KBM-7 (cell line): Measurements from ENCODE around the gene BANK1.

ENCODE experiments used
- DNase-seq: peaks from one replicate; pipeline ENCODE4 v3.0.0-alpha.2; 2015
- in situ Hi-C: fragments of 300-500 bp; cut with MboI; formaldehyde crosslinking; loops from 2 replicates; pipeline ENCODE4 v1.14.3; 2020; ENCODE audit warnings: low sequenced_read_pairs, low pct_unique_long_range_greater_than_20kb, mixed read lengths

Gene BANK1, protein sequence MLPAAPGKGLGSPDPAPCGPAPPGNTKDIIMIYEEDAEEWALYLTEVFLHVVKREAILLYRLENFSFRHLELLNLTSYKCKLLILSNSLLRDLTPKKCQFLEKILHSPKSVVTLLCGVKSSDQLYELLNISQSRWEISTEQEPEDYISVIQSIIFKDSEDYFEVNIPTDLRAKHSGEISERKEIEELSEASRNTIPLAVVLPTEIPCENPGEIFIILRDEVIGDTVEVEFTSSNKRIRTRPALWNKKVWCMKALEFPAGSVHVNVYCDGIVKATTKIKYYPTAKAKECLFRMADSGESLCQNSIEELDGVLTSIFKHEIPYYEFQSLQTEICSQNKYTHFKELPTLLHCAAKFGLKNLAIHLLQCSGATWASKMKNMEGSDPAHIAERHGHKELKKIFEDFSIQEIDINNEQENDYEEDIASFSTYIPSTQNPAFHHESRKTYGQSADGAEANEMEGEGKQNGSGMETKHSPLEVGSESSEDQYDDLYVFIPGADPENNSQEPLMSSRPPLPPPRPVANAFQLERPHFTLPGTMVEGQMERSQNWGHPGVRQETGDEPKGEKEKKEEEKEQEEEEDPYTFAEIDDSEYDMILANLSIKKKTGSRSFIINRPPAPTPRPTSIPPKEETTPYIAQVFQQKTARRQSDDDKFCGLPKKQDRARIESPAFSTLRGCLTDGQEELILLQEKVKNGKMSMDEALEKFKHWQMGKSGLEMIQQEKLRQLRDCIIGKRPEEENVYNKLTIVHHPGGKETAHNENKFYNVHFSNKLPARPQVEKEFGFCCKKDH

DNA sequence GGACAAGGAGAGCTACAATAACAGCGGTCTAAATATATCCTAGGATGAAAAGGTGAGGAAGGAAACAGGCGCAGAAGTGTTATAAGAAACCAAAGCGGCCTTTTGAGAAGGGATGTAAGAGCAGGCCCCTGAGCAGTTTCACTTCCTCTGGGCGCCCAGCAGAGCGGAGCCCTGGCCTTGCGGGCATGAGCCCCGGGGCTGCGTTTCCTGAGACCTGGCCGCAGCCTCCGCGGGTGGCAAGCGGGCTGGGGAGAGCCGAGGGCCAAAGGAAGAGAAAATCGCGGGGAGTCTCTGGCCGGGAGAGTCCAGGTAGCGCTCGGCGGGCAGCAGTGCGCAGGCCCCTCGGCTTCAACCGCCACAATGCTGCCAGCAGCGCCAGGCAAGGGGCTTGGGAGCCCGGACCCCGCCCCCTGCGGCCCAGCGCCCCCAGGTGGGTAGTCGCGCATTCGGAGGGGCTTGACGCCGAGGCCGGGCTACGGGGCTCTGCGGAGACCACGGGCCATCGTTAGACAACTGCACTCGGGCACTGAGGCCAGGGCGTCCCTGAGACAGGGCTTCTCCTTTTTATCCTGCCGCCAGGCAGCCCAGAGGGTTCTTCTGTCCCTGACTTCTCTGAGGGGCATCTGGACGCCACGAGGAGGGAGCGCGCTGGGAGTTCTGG is at the start of gene BANK1:
BANK1 (plus strand) TSS at position 210 of the 661 bp plus-strand sequence; CDS start at position 361, 151 bp downstream.
- in situ Hi-C loops: no loop called here
- DNase-seq: peak; percentile 80

DNA sequence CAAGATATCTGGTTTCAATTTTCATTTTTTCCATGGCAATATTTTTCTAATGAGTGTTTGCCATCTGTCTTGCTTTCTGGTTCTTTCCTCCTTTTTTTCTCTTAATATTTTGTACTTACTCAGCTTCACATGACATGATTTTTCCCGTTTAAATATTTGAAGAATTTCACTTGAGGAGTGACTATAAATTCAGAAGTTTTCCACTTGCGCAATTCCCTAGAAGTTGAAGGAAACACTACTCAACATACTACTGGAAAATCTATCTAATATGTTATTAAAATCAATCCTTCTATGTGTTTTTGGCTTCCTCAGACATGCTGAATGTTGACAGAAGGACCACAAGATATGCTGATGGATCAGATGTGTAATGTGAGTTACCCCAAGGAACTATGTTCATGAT is 36.8 kb upstream of the BANK1 start:
- no peak for DNase-seq
- in situ Hi-C loops: no loop called here

DNA sequence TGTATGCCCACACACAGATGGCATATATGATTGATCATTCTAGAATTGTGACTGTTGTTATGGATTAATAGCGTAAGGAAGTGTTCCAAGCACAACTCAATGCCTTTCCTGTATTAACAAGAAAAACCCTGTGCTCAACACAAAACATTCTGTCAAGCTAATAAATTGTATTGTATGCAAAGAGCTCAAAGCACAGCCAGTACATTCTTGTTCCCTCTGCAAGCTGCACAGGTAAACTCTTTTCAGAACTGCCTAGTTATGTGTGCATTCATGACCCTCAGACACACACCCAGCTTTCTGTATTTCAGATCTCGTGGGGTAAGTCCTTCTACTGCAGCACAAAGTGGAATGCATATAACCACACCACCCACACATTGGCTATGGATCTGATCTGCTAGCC is 34.3 kb upstream of the BANK1 start:
- DNase-seq: no peak
- in situ Hi-C loops: no loop called here

DNA sequence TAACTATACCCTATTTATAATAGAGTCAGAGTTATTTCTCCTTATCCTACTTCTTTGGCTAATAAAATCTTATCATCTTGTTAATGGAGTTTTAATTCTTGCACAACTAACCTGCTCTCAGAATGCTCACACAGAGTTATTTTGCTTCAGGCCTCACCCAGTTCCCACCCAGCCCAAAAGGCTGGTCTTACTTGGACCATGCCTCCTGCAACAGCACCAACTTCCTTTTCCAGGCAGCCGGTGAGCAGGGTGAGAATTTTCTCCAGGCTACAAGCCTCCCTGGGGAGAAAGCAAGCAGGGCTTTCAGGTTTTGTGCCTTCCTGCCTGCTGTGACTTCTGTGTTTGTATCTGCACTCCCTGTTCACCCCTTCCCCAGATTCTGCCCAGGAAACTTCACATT is 29.1 kb upstream of the BANK1 start:
- DNase-seq: no peak
- in situ Hi-C loops: no loop called here

DNA sequence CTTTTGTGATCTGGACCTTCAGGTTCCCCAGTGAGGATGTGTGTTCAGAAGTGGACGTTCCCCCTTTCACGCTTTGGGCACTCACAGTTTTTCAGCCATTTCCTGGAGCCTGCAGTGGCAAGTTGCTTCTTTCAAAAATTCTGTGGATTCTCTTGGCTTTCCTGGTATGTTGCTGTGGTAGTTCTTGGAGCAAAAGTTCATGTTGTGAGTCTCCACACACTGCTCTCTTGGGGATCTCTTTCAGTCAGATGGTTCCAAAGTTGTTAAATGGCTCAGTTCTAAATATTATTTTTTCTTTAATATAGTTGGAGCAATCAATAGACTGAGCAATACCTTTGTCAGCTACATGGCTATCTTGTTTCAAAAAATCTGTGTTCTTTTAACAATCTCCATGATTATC is 28.5 kb upstream of the BANK1 start:
- DNase-seq: no peak
- in situ Hi-C loops: no loop called here

DNA sequence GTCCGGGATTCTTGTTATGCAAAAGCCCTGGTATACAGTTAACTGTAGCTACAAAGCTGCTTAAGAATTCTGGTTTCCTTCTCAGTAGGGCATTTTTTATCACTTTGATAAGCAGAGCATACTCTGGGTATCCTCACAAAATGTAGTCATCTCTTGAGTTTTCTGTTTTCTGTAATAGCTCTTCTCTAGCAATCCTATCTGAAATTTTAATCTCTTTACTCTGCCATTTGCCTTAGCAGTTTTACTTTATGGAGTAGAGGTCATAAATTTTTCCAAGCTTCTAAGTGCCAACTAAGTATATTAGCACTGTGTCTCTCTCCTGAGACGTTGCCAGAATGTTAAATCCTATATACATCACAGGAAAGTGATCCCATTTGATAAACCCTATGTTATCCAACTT is 28.0 kb upstream of the BANK1 start:
- no peak for DNase-seq
- in situ Hi-C loops: no loop called here

DNA sequence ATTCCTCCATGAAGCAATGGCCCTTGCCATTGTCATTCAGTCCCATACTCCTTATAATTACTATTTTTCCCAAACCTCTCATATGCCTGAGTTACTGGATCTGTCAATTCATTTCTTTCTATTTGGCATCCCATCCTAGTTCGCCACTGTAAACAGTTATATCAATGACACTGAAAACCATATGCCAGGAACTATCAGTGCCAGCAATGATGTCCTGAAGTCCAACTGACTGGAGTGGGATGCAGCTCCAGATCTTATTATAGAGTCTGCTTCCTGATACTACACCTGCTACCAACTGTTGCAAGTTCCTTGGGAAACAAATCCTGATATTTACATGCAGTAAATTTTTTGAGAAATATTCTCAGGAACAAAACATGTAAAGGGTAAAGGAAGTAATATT is 27.0 kb upstream of the BANK1 start:
- no peak for DNase-seq

DNA sequence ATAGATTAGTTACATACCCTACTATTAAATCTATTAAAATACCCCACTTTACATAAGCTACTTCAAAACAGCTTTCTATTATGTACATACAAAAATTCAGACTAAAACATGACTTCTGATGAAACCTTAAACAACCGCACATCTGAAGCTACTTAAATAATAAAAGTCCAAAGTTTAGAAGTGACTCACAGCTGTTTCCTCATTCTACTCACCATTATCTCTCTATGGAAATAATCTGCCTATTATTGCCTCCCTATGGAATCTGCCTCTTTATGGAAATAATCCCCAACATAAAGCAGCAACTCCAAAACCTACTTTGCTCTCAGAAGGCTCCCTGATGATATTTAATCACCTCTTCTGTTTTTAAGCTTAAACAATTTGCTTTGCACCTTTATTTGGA is 15.7 kb upstream of the BANK1 start:
- DNase-seq: no peak
- in situ Hi-C loops: no loop called here

More for the DNA sequence above, 27.0 kb upstream of the BANK1 start:
- in situ Hi-C loops: no loop called here

DNA sequence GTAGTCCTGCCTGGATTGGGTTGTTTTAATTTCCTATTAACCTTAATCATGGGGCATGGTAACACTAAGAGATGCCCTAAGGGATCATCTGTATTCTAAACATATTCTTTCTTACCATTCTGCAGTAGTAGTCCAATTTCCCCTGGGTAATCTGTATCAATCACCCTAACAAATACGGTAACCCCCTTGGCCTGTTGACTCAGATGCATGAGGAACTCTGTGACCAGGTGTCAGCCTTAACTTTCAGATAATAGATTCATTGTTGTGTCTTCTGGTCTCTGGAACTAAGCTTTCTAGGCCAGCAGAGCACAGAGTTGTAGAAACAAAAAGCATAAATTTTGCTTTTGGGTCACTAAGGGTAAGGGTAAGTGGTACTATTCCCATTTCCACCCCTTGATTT is 13.1 kb upstream of the BANK1 start:
- DNase-seq: no peak
- in situ Hi-C loops: no loop called here

DNA sequence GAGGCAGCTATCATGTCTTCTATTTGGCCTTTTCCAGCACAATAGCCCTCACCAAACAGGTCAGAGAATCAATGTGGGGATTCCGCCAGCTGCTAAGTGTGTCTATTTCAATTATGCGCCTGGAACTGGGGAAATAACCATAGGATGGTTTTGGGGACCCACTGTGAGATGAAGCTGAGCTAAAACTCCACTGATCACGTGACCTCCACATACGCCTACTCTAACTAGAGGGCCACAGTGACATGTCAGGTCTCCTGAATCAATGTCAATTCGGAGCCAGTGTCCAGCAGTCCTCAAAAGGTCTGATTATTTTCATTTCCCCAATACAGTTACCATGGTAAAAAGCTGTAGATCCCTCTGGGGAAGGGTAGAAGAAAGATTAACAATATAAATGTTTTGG is 10.2 kb upstream of the BANK1 start:
- in situ Hi-C loops: no loop called here
- DNase-seq: no peak

DNA sequence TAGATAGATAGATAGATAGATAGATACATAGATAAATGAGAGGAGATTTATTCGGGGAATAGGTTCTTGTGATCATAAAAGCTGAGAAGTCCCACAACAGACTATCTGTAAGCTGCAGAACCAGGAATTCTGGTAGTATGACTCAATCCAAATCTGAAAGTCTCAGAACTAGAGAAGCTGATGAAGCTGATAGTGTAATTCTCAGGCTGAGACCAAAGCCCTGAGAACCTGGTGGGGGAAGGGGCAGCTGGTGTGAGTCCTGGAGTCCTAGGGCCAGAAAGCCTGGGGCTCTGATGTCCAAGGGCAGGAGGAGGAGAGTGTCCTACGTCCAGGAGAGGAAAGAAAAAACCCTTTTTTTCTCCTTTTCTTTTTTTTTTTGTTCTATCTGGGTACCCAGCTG is 8.0 kb upstream of the BANK1 start:
- in situ Hi-C loops: no loop called here
- no peak for DNase-seq

DNA sequence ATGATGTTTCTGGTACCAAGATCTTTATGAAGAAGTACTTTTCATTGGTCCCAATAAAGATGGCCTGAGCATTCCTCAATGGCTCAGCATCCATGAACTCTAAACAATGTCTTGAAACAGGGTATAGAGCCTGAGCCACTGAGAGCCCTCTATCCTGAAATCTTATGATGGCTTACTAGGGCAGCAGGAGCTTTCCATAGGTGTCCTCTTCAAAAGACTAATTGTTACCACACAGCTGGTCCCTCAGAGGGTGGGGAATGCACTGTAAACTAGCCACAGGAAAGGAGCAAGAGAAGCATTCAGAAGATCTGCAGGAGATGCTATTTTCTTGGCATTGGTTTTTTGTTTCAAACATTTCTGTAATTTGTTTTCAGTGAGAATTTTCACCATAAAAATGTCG is 5.6 kb upstream of the BANK1 start:
- in situ Hi-C loops: no loop called here
- no peak for DNase-seq

DNA sequence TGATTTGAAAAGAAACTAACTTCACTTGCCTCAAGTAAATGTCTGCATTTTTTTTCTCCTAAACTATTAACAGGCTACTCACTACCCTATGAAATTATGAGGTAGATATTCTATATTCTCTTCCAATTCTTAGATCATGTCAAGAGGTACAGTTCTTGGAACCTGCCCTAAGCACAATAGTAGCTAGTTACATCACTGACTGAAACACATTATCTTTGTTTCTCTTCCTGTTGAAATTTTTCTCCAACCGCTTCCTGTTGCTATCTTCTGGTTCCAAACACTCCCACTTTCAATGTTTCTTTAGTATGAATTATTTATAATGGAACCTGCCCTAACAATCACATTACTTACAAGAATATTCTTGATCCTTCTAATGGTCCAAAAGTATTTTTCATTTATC is 5.0 kb upstream of the BANK1 start:
- in situ Hi-C loops: no loop called here
- peak; percentile 7 for DNase-seq

DNA sequence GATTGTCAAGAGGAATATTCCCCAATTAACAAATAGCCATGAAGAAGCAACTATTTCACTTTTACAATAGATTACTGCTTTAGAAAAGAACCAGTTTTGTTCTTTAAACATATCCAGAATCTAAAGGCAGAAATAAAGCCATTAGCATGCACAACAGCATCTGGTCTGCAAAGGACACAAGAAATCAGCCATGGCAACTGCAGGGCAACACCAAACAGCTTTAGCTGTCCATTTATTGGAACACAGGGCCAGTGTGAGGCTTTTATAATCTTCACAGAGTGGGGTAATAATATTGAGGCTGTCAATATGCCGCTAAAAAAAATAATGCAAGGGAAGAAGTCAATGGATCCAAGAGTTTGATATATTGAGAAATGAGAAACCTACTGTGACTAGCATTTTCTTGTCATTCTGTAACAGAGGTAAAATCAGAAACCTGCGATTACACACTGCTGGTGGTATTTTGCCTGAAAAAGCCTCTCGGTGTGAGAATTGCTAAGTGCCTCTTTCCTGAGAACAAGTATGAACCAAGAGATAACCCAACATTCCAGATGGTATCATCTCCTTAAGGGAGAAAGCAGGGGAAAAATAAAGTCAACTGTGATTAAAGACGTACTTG is 2.7 kb upstream of the BANK1 start:
- DNase-seq: no peak
- in situ Hi-C loops: no loop called here

DNA sequence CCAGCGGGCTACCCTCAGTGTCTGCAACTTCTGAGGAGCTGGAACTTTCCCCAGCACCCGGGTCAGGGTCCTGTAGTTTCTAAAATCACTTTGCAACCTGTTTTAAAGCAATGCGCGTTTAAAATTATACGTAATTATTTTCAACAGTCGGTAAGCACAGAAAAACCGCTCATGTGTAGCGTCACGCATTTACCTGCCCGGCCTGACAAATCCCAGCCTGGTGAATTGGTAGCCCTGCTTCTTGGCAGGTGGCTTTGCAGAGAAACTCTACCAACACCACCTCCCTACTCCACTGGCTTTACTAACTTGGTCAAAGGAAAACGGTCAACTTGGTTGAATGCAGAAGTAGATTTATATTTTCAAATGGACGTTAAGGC is 640 bp downstream of the BANK1 start:
- DNase-seq: no peak
- in situ Hi-C loops: no loop called here

DNA sequence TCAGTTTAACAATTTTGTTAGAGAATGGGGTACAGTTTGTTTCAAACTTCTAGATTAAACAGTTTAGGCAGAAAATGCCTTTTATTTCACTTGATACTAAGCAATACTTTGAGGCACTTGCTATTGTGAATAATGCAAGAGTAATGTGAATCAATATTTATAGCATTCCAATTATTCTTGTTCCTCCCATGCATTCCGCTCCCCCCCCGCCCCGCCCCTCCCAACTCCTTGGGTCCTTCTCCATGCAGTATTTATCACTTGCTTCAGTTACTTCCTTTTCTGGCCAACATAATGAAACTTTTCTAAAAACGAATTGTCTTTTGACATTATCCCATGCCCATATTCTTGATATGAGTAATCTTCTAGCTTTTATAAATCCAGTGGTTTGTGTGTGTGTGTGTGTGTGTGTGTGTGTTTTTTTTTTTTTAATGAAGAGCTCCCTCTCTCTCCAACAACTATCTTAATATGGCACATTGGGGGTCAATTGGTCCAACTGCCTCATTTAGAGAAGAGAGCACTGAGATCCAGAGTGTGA is 1.6 kb downstream of the BANK1 start:
- DNase-seq: no peak
- in situ Hi-C loops: no loop called here

DNA sequence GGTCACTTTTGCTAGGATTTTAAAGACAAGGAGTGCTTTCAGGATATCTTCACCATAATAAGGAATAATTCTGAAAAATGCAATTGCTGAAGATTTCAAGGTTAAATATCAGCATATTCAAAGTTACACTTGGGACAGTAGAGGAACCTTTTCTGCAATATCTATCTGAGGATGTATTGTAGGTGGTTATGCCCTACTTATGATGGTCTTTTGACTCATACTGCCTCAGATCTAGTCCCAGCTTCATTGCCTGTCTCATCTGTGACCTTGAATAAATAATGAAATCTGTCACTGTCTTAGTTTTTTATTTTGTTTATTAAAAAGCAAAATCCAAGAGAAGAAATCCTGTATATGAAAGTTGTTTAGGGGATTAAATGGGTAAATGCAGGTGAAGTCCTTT is 2.9 kb downstream of the BANK1 start:
- DNase-seq: no peak
- in situ Hi-C loops: no loop called here

DNA sequence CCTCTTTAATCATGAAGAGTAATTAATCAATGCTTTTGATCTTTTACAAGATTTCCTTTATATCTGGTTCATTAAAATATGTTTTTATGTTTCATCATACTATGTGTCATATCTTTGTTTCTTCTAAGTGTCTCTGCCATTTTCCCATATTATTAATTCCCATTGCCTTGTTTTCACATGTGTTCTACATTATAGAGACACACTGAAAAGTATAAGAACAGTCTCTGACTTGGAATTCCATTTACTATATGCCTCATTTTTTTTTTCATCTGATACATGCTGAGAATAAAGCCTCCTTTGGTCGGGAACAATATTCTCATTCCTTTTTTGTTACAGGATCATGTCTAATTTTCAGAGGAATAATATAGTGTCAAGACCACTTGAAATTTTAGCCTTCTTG is 4.3 kb downstream of the BANK1 start:
- DNase-seq: no peak
- in situ Hi-C loops: no loop called here

DNA sequence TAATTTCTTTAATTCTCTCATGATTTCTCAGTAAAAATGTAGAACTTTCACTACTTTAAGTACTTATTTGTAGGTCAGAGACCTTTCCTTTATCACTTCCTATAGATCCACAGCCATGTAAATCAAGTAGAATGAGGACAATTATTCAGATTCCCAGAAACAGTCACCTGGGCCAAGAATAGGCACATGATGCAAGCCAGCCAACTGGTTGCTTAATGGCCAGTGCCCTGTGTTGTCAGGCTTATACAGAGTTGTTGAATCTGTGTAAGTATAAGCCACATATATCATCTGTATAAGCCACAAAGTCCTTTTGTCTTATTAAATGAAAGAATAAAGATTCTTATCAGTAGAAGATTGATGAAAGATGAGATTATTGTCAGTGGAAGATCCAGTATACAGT is 5.2 kb downstream of the BANK1 start:
- no peak for DNase-seq
- in situ Hi-C loops: no loop called here

DNA sequence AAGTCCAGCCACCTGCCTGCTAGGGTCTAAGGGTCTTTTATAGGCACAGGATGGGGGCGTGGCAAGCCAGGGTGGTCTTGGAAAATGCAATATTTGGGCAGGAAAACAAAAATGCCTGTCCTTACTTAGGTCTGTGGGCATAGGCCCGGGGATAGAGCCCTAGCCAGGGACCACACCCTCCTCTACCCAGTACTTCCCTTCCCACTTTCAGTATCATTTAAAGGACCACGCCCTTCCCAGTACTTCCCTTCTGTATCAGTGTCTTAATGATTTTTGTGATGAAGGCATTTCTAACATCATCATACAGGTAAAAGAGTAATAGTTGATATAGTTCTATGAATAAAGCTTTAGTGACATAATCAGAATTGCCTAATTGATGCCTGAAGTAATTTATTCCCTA is 11.4 kb downstream of the BANK1 start:
- DNase-seq: no peak
- in situ Hi-C loops: no loop called here
